ENCODE results near the gene GDPD5. TPM values are rescaled to one million over a fixed set of nuclear protein-coding genes. Genes with fewer than 3 reads are reported as not detected.

GDPD5 gene
- total and polyA plus RNA-seq, 8 donors = 0.58 to 57.6 (median 4.9) TPM

- Histone ChIP-seq H3K9me3 (no peaks in the 10 kb centered on the region), H3K4me1 (peaks cover 4 to 14% (median 10%) of the 10 kb centered on the region in 4 donors), H3K4me3 (no peak overlapping the region), H3K27me3 (no peaks in the 10 kb centered on the region), H3K27ac (no peak overlapping the region), H3K36me3 (no peaks in the 10 kb centered on the region)
- intact Hi-C loops (cut with DNase I; ENCODE audit: low total_unique reads) = no loop called here
- WGBS, 5 donors = 67 to 100% (median 85%) methylated on average over 1 of the region's 1 CpG
- DNase-seq = no peak
- TF ChIP-seq EP300 (IDR thresholded peaks at IDR 0.05) = no peak
- TF ChIP-seq POLR2AphosphoS5 (IDR thresholded peaks at IDR 0.05) = no peak
- TF ChIP-seq POLR2A (IDR thresholded peaks at IDR 0.05) = no peak
- TF ChIP-seq CTCF (IDR thresholded peaks at IDR 0.05) = no peak
Measured at GRCh38 chr11:75502138-75502537, 23.6 kb downstream of the GDPD5 start.

- Histone ChIP-seq H3K4me1 (peaks cover 4 to 14% (median 10%) of the 10 kb centered on the region in 4 donors), H3K4me3 (no peak overlapping the region), H3K27ac (no peak overlapping the region), H3K36me3 (no peaks in the 10 kb centered on the region), H3K27me3 (no peaks in the 10 kb centered on the region), H3K9me3 (no peaks in the 10 kb centered on the region)
- WGBS, 5 donors = 84 to 95% (median 91%) methylated on average over 3 to 4 of the region's 4 CpGs
- no peak for DNase-seq
- no peak for TF ChIP-seq CTCF (IDR thresholded peaks at IDR 0.05)
- TF ChIP-seq POLR2A (IDR thresholded peaks at IDR 0.05) = no peak
- TF ChIP-seq POLR2AphosphoS5 (IDR thresholded peaks at IDR 0.05) = no peak
- no peak for TF ChIP-seq EP300 (IDR thresholded peaks at IDR 0.05)
- intact Hi-C loops (cut with DNase I; ENCODE audit: low total_unique reads) = no loop called here
Measured at GRCh38 chr11:75500742-75501141, 25.0 kb downstream of the GDPD5 start.

- Histone ChIP-seq H3K4me3 (no peak overlapping the region), H3K4me1 (peaks cover 4 to 14% (median 10%) of the 10 kb centered on the region in 4 donors), H3K27ac (peak overlapping the region in 3 of 5 donors; percentile 14 to 38 (median 34)), H3K9me3 (no peaks in the 10 kb centered on the region), H3K27me3 (no peaks in the 10 kb centered on the region), H3K36me3 (no peaks in the 10 kb centered on the region)
- TF ChIP-seq POLR2A (IDR thresholded peaks at IDR 0.05) (no peak), POLR2AphosphoS5 (IDR thresholded peaks at IDR 0.05) (peak in 1 of 3 donors; percentile 12)
- intact Hi-C loops (cut with DNase I; ENCODE audit: low total_unique reads) = no loop called here
- peak in 1 of 2 donors; percentile 54 for DNase-seq
- WGBS, 5 donors = 66 to 74% (median 69%) methylated on average over 6 to 8 of the region's 8 CpGs
Measured at GRCh38 chr11:75499423-75500190, 26.1 kb downstream of the GDPD5 start.

- peak overlapping the region in 2 of 5 donors; percentile 26 to 34 for H3K27ac ChIP-seq
Measured at GRCh38 chr11:75498556-75499255, 27.0 kb downstream of the GDPD5 start.

More at GRCh38 chr11:75498556-75499255, 27.0 kb downstream of the GDPD5 start:
- H3K9me3 ChIP-seq = no peaks in the 10 kb centered on the region
- no peak overlapping the region for H3K4me3 ChIP-seq
- 63 to 81% (median 70%) methylated on average over 4 of the region's 4 CpGs for WGBS, 5 donors
- H3K27me3 ChIP-seq = no peaks in the 10 kb centered on the region
- H3K36me3 ChIP-seq = no peaks in the 10 kb centered on the region
- intact Hi-C loops (cut with DNase I; ENCODE audit: low total_unique reads) = no loop called here
- TF ChIP-seq POLR2A (IDR thresholded peaks at IDR 0.05) (no peak), CTCF (IDR thresholded peaks at IDR 0.05) (no peak), EP300 (IDR thresholded peaks at IDR 0.05) (no peak), POLR2AphosphoS5 (IDR thresholded peaks at IDR 0.05) (no peak)
- peaks cover 4 to 14% (median 10%) of the 10 kb centered on the region in 4 donors for H3K4me1 ChIP-seq
- no peak for DNase-seq

All from stomach (tissue), 9 donors.